Mesendoderm (in vitro differentiated cells): ENCODE measurements around the gene PARD3B.

Experiments
- DNase-seq: peaks from one replicate; pipeline ENCODE4 v3.0.0; 2013
- H2AK5ac ChIP-seq: 2 replicates; pipeline ENCODE4 v1.6.1; 2013; ENCODE audit warnings: low read length, inconsistent platforms
- H2BK120ac ChIP-seq: 2 replicates; pipeline ENCODE4 v1.6.1; 2013; ENCODE audit warnings: low read depth, mild to moderate bottlenecking, low read length, moderate library complexity, mixed read lengths
- H2BK15ac ChIP-seq: replicated peaks from 2 replicates; pipeline ENCODE4 v1.6.1; 2013; ENCODE audit warnings: low read depth, mild to moderate bottlenecking, moderate library complexity
- H2BK5ac ChIP-seq: 2 replicates; pipeline ENCODE4 v1.6.1; 2013; ENCODE audit warnings: low read length, inconsistent platforms
- H3K18ac ChIP-seq: 2 replicates; pipeline ENCODE4 v1.6.1; 2013; ENCODE audit warnings: mild to moderate bottlenecking, low read length, mixed read lengths
- H3K23ac ChIP-seq: one replicate; pipeline ENCODE4 v1.6.1; 2013; ENCODE audit warnings: low read length
- H3K27ac ChIP-seq: 2 replicates; pipeline ENCODE4 v1.5.1; 2013; ENCODE audit warnings: low read depth, mild to moderate bottlenecking, inconsistent platforms, low read length, moderate library complexity
- H3K27me3 ChIP-seq: 2 replicates; pipeline ENCODE4 v1.6.1; 2013; ENCODE audit warnings: low read length, control low read depth, mild to moderate bottlenecking, inconsistent platforms; ENCODE audit not compliant: insufficient read depth, poor library complexity
- H3K36me3 ChIP-seq: 2 replicates; pipeline ENCODE4 v1.6.1; 2013; ENCODE audit warnings: low read length, inconsistent platforms; ENCODE audit not compliant: control insufficient read depth, insufficient read depth
- H3K4ac ChIP-seq: one replicate; pipeline ENCODE4 v1.6.1; 2013; ENCODE audit warnings: low read depth, mild to moderate bottlenecking, low read length, moderate library complexity
- H3K4me1 ChIP-seq: 2 replicates; pipeline ENCODE4 v1.6.1; 2013; ENCODE audit warnings: low read depth, low read length, inconsistent platforms; ENCODE audit not compliant: control insufficient read depth
- H3K4me2 ChIP-seq: 2 replicates; pipeline ENCODE4 v1.6.1; 2013; ENCODE audit warnings: low read length
- H3K4me3 ChIP-seq: 2 replicates; pipeline ENCODE4 v1.5.1; 2013; ENCODE audit warnings: mild to moderate bottlenecking, low read length
- H3K56ac ChIP-seq: one replicate; pipeline ENCODE4 v1.6.1; 2013; ENCODE audit warnings: low read length
- H3K79me1 ChIP-seq: 2 replicates; pipeline ENCODE4 v1.6.1; 2013; ENCODE audit warnings: low read length, inconsistent platforms
- H3K79me2 ChIP-seq: 2 replicates; pipeline ENCODE4 v1.6.1; 2013; ENCODE audit warnings: mild to moderate bottlenecking, low read length; ENCODE audit not compliant: control insufficient read depth, insufficient read depth
- H3K9ac ChIP-seq: 2 replicates; pipeline ENCODE4 v1.6.1; 2013; ENCODE audit warnings: low read length, inconsistent platforms
- H4K5ac ChIP-seq: one replicate; pipeline ENCODE4 v1.6.1; 2013; ENCODE audit warnings: low read length
- H4K8ac ChIP-seq: one replicate; pipeline ENCODE4 v1.6.1; 2013; ENCODE audit warnings: low read depth, mild to moderate bottlenecking, control low read depth, low read length, moderate library complexity
- WGBS: extraction: QIAGEN DNeasy Blood & Tissue Kit; methylation state at CpG from one replicate; pipeline ENCODE4 v1.1.7; 2013; ENCODE audit warnings: low lambda C conversion rate, missing lambda C conversion rate; ENCODE audit not compliant: insufficient coverage; ENCODE audit errors: extremely low coverage; 5-methylcytosine and 5-hydroxymethylcytosine counted together

The PARD3B gene

DNA sequence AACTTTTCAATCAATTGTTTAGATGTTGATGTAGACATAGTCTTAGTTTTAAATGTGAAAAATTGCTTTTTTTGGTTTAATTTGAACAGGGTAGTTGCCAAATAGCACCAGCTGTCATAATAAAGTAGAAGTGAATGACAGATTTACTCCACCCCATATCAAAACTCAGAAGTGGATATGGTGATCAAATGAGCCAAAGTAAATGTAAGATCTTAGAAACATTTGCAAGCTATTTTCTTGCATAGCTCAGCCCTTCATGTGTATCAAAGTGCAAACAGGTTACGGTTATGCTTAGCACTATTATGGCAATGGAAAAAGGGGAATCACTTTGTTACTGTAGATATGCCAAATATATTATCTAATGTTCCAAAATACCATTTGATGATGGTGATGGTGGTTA, 596.1 kb downstream of the PARD3B start:
- Histone ChIP-seq H3K56ac (no peak overlapping the region), H4K5ac (no peak overlapping the region), H3K23ac (no peak overlapping the region), H3K36me3 (no peaks in the 10 kb centered on the region), H3K4me1 (peaks cover 3% of the 10 kb centered on the region), H3K27me3 (no peaks in the 10 kb centered on the region), H2BK15ac (no peak overlapping the region), H3K4me3 (no peak overlapping the region), H3K79me2 (no peaks in the 10 kb centered on the region), H3K4ac (no peak overlapping the region), H3K18ac (no peak overlapping the region), H3K9ac (no peak overlapping the region), H2AK5ac (no peak overlapping the region), H3K27ac (no peak overlapping the region), H2BK5ac (no peak overlapping the region), H3K4me2 (no peak overlapping the region), H2BK120ac (no peak overlapping the region), H3K79me1 (no peaks in the 10 kb centered on the region), H4K8ac (no peak overlapping the region)
- no peak for DNase-seq
- no CpG with 5 or more reads among the region's 1 CpG for WGBS

DNA sequence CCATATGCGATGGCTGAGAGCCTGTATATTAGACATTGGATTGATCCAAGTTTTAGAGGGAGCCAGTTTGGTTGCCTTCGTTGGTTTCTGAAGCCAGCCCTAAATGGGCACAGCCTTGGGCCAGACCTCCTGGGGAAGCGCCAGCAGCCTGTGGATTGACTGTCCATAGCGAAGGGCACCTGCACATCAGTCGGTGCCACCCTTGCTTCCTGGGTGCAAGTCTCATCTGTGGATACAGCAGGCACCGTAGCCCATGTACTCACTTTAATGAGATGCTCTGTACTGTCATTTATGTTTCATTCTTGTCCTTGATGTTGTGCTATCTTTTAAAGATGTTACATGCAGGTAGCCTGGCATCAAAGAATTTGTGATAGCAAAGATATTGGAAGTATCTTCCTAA, 600.6 kb downstream of the PARD3B start:
- no peak overlapping the region for H3K9ac ChIP-seq
- WGBS = no CpG with 5 or more reads among the region's 6 CpGs
- no peak overlapping the region for H2AK5ac ChIP-seq
- no peak overlapping the region for H2BK15ac ChIP-seq
- no peak overlapping the region for H3K27ac ChIP-seq
- no peak overlapping the region for H4K5ac ChIP-seq
- H3K79me1 ChIP-seq = no peaks in the 10 kb centered on the region
- no peak overlapping the region for H3K4me2 ChIP-seq
- H3K79me2 ChIP-seq = no peaks in the 10 kb centered on the region
- DNase-seq = no peak
- H2BK5ac ChIP-seq = no peak overlapping the region
- no peaks in the 10 kb centered on the region for H3K4me1 ChIP-seq
- no peak overlapping the region for H3K18ac ChIP-seq
- H3K36me3 ChIP-seq = no peaks in the 10 kb centered on the region
- H3K27me3 ChIP-seq = no peaks in the 10 kb centered on the region
- H4K8ac ChIP-seq = no peak overlapping the region
- H3K4ac ChIP-seq = no peak overlapping the region
- no peak overlapping the region for H2BK120ac ChIP-seq
- no peak overlapping the region for H3K23ac ChIP-seq
- no peak overlapping the region for H3K4me3 ChIP-seq
- no peak overlapping the region for H3K56ac ChIP-seq

DNA sequence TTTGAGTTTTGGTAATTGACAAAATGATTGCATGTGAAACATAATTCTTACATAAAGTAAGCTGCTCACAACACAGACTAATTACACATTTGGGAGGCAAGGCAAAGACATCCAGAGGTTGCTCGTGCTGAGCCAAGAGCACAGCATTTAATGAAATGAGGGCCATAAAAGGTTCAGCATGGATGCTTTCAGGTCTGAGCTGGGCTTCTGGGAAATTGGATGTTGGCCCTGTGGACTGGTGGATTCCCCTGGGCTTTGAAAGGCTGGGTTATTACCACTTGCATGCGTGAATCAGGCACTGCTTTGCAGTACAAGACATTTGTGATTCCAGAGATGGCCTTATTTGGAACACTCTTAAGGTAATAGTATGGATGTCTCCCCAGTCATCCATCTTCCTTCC, 603.5 kb downstream of the PARD3B start:
- H3K9ac ChIP-seq = no peak overlapping the region
- no peak overlapping the region for H4K8ac ChIP-seq
- H2BK120ac ChIP-seq = no peak overlapping the region
- no peaks in the 10 kb centered on the region for H3K79me1 ChIP-seq
- H3K56ac ChIP-seq = no peak overlapping the region
- H3K36me3 ChIP-seq = no peaks in the 10 kb centered on the region
- H3K4me1 ChIP-seq = no peaks in the 10 kb centered on the region
- no peak overlapping the region for H3K4me3 ChIP-seq
- no peak overlapping the region for H2BK15ac ChIP-seq
- H3K79me2 ChIP-seq = no peaks in the 10 kb centered on the region
- no peak overlapping the region for H4K5ac ChIP-seq
- no peak overlapping the region for H3K23ac ChIP-seq
- no peak overlapping the region for H3K4ac ChIP-seq
- no peak overlapping the region for H2AK5ac ChIP-seq
- H2BK5ac ChIP-seq = no peak overlapping the region
- no peak overlapping the region for H3K4me2 ChIP-seq
- no peak overlapping the region for H3K18ac ChIP-seq
- H3K27me3 ChIP-seq = no peaks in the 10 kb centered on the region
- WGBS = no CpG with 5 or more reads among the region's 2 CpGs
- no peak for DNase-seq
- no peak overlapping the region for H3K27ac ChIP-seq

DNA sequence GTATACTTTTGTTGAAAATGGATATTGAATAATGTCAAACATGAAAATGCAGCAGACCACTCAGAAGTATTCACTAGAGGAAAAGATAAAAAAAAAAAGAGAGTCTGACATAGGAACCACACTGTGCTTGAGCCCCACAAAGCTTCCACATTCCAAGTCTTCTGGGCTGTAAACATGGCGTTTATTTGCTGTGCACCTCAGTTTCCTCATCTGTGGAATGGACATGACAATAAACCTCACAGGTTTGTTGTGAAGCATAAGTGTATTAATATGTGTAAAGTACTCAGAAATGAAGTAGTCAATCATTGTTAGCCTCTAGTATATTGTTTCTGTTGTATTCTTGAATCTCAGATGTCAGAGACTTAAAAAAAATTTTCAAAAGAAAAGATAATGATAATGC, 611.2 kb downstream of the PARD3B start:
- Histone ChIP-seq H3K36me3 (no peaks in the 10 kb centered on the region), H3K4me2 (no peak overlapping the region), H3K18ac (no peak overlapping the region), H3K27ac (no peak overlapping the region), H3K9ac (no peak overlapping the region), H2BK15ac (no peak overlapping the region), H3K56ac (no peak overlapping the region), H3K27me3 (no peaks in the 10 kb centered on the region), H3K4ac (no peak overlapping the region), H2BK120ac (no peak overlapping the region), H3K4me1 (no peaks in the 10 kb centered on the region), H3K79me2 (no peaks in the 10 kb centered on the region), H2AK5ac (no peak overlapping the region), H3K23ac (no peak overlapping the region), H4K8ac (no peak overlapping the region), H4K5ac (no peak overlapping the region), H3K79me1 (no peaks in the 10 kb centered on the region), H2BK5ac (no peak overlapping the region), H3K4me3 (no peak overlapping the region)
- no peak for DNase-seq
- WGBS = no CpG with 5 or more reads among the region's 1 CpG

DNA sequence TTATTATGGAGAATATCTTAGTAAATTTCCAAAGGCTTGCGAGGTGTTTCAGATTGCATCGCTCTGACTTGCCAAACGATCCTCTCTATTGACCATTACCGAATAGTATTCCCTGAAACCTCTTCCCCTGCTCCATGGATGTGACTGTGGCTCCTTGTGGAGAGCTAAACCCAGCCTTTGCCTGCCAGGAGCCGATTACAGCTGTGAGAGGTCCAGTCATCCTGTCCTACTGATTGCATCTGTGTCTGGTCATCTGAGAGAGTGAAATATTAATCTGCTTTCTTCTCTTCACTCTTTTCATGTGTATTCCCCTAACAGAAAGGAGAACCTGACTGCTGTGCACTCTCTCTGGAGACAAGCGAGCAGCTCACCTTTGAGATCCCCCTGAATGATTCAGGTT, 613.1 kb downstream of the PARD3B start:
- Histone ChIP-seq H3K79me2 (no peaks in the 10 kb centered on the region), H2AK5ac (no peak overlapping the region), H3K56ac (no peak overlapping the region), H3K23ac (no peak overlapping the region), H4K5ac (no peak overlapping the region), H3K27me3 (no peaks in the 10 kb centered on the region), H2BK5ac (no peak overlapping the region), H3K18ac (no peak overlapping the region), H4K8ac (no peak overlapping the region), H2BK15ac (no peak overlapping the region), H3K79me1 (no peaks in the 10 kb centered on the region), H3K4me3 (no peak overlapping the region), H3K4ac (no peak overlapping the region), H3K27ac (no peak overlapping the region), H3K9ac (no peak overlapping the region), H3K4me1 (no peaks in the 10 kb centered on the region), H3K36me3 (no peaks in the 10 kb centered on the region), H3K4me2 (no peak overlapping the region), H2BK120ac (no peak overlapping the region)
- no peak for DNase-seq
- WGBS = no CpG with 5 or more reads among the region's 6 CpGs

DNA sequence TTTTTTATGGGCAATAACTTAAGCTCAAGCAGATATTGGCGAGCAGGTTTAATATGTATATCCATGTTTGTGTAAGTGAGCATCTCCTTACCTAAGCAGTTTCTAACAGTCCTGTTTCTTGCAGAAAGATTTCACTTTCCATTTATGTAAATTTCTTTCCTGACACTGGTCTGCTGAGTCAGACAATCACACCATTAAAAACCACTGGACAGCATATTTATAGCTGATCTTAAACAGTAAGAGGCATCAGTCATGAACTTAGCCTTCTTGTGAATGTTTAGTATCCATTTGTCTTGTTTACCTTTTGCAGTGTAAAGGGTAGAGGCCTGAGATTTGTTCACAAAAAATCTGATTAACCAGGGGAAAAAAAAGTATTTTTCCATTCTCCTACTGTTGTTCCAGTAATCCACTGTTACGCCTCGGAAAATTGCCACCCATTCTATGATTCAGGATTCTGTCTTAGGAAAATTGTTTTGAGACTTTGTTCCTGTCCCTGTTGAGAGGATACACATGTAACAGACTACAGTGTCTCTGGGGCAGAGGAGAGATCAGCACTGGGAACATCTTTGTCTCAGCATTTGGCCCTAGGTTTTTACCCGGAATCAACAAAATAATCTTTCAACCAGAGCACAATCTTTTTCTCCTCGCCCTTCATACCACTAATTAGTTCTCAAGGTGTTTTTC, 616.0 kb downstream of the PARD3B start:
- Histone ChIP-seq H3K79me1 (no peaks in the 10 kb centered on the region), H3K27me3 (no peaks in the 10 kb centered on the region), H2BK15ac (no peak overlapping the region), H2BK120ac (no peak overlapping the region), H3K4me3 (no peak overlapping the region), H2AK5ac (no peak overlapping the region), H3K56ac (no peak overlapping the region), H3K36me3 (no peaks in the 10 kb centered on the region), H2BK5ac (no peak overlapping the region), H3K23ac (no peak overlapping the region), H4K8ac (no peak overlapping the region), H4K5ac (no peak overlapping the region), H3K9ac (no peak overlapping the region), H3K18ac (no peak overlapping the region), H3K4me2 (no peak overlapping the region), H3K4me1 (no peaks in the 10 kb centered on the region), H3K4ac (no peak overlapping the region), H3K27ac (no peak overlapping the region), H3K79me2 (no peaks in the 10 kb centered on the region)
- WGBS = no CpG with 5 or more reads among the region's 5 CpGs
- no peak for DNase-seq
